WTC11 (cell line): ENCODE data around the gene PQBP1. TPM values are rescaled to one million over a fixed set of nuclear protein-coding genes. Genes with fewer than 3 reads are reported as not detected.

Experiments used
- ATAC-seq: fragments of 200-7000 bp; cut with Tn5 transposase; 2 replicates; pipeline ENCODE4 v1.10.0; 2021; ENCODE audit warnings: mild to moderate bottlenecking, moderate library complexity
- CTCF ChIA-PET: fragments of 300-600 bp; sonication (Branson Sonifier 250); formaldehyde crosslinking; loops from one replicate; lab custom pipeline; 2021; ENCODE audit warnings: antibody characterized with exemption; lab: Charles Lee
- POLR2A ChIA-PET: fragments of 350-600 bp; sonication (Branson Sonifier 250); formaldehyde crosslinking; loops from one replicate; lab custom pipeline; 2021; ENCODE audit warnings: antibody characterized with exemption; lab: Charles Lee
- DNase-seq: peaks from one replicate; pipeline ENCODE4 v3.0.0; 2021; ENCODE audit warnings: low spot score
- H3K27ac Mint-ChIP-seq: 2 replicates; pipeline ENCODE4 v1.8.0; 2021; ENCODE audit warnings: mixed read lengths
- H3K27me3 Mint-ChIP-seq: 2 replicates; pipeline ENCODE4 v1.8.0; 2021; ENCODE audit warnings: low read depth, mild to moderate bottlenecking, moderate library complexity, mixed read lengths
- H3K36me3 Mint-ChIP-seq: 2 replicates; pipeline ENCODE4 v1.8.0; 2021; ENCODE audit warnings: mixed read lengths
- H3K4me1 Mint-ChIP-seq: 2 replicates; pipeline ENCODE4 v1.8.0; 2022; ENCODE audit warnings: mixed read lengths
- H3K4me3 Mint-ChIP-seq: 2 replicates; pipeline ENCODE4 v1.8.0; 2021; ENCODE audit warnings: mild to moderate bottlenecking, moderate library complexity, mixed read lengths
- H3K9me3 Mint-ChIP-seq: 2 replicates; pipeline ENCODE4 v1.8.0; 2021; ENCODE audit warnings: mixed read lengths
- EMX1 ChIP-seq: fragments of 250-450 bp; sonication (Bioruptor Pico); IDR thresholded peaks from 2 replicates; pipeline ENCODE4 v1.8.0; 2021; ENCODE audit warnings: mild to moderate bottlenecking
- FOXJ3 ChIP-seq: sonication (generic); formaldehyde crosslinking; IDR thresholded peaks from 2 replicates; pipeline ENCODE4 v1.9.0; 2021; ENCODE audit warnings: missing genetic modification reagents, mild to moderate bottlenecking, borderline replicate concordance
- FOXP1 ChIP-seq: sonication (generic); formaldehyde crosslinking; IDR thresholded peaks from 2 replicates; pipeline ENCODE4 v1.8.0; 2022; ENCODE audit warnings: missing genetic modification reagents, mild to moderate bottlenecking, moderate library complexity, borderline replicate concordance
- GABPB1 ChIP-seq: sonication (generic); formaldehyde crosslinking; IDR thresholded peaks from 2 replicates; pipeline ENCODE4 v1.8.1; 2023; ENCODE audit warnings: mild to moderate bottlenecking, missing genetic modification reagents
- IRF1 ChIP-seq: sonication (generic); formaldehyde crosslinking; IDR thresholded peaks from 2 replicates; pipeline ENCODE4 v1.8.0; 2023; ENCODE audit warnings: missing genetic modification reagents
- MXD4 ChIP-seq: fragments of 250-450 bp; sonication (Bioruptor Pico); IDR thresholded peaks from 2 replicates; pipeline ENCODE4 v1.8.0; 2021; ENCODE audit warnings: mild to moderate bottlenecking, moderate library complexity, borderline replicate concordance
- MYBL2 ChIP-seq: sonication (generic); formaldehyde crosslinking; IDR thresholded peaks from 2 replicates; pipeline ENCODE4 v1.8.1; 2023; ENCODE audit warnings: mild to moderate bottlenecking, moderate library complexity, missing genetic modification reagents
- RORB ChIP-seq: fragments of 250-450 bp; sonication (Bioruptor Pico); IDR thresholded peaks from 2 replicates; pipeline ENCODE4 v1.9.0; 2021; ENCODE audit warnings: mild to moderate bottlenecking
- SOX15 ChIP-seq: fragments of 250-450 bp; sonication (Bioruptor Pico); IDR thresholded peaks from 2 replicates; pipeline ENCODE4 v1.9.0; 2021; ENCODE audit warnings: mild to moderate bottlenecking
- TCF7 ChIP-seq: sonication (generic); formaldehyde crosslinking; IDR thresholded peaks from 2 replicates; pipeline ENCODE4 v1.8.0; 2022; ENCODE audit warnings: mild to moderate bottlenecking, low read depth, missing genetic modification reagents, moderate library complexity
- TP53 ChIP-seq: sonication (generic); formaldehyde crosslinking; IDR thresholded peaks from 2 replicates; pipeline ENCODE4 v1.8.1; 2023; ENCODE audit warnings: mild to moderate bottlenecking, missing genetic modification reagents
- ZBTB21 ChIP-seq: sonication (generic); formaldehyde crosslinking; IDR thresholded peaks from 2 replicates; pipeline ENCODE4 v1.8.1; 2023; ENCODE audit warnings: mild to moderate bottlenecking, missing genetic modification reagents, borderline replicate concordance
- ZMAT4 ChIP-seq: fragments of 250-450 bp; sonication (Bioruptor Pico); IDR thresholded peaks from 2 replicates; pipeline ENCODE4 v1.9.0; 2021; ENCODE audit warnings: mild to moderate bottlenecking
- ZNF138 ChIP-seq: sonication (generic); formaldehyde crosslinking; conservative IDR thresholded peaks from 2 replicates; pipeline ENCODE4 v1.8.1; 2022; ENCODE audit warnings: mild to moderate bottlenecking, moderate library complexity, missing genetic modification reagents
- ZNF232 ChIP-seq: sonication (generic); formaldehyde crosslinking; IDR thresholded peaks from 2 replicates; pipeline ENCODE4 v1.8.0; 2022; ENCODE audit warnings: mild to moderate bottlenecking, missing genetic modification reagents
- ZNF263 ChIP-seq: sonication (generic); formaldehyde crosslinking; IDR thresholded peaks from 2 replicates; pipeline ENCODE4 v1.8.1; 2022; ENCODE audit warnings: low read depth, mild to moderate bottlenecking, moderate library complexity, missing genetic modification reagents
- ZNF416 ChIP-seq: fragments of 250-450 bp; sonication (Bioruptor Pico); IDR thresholded peaks from 2 replicates; pipeline ENCODE4 v1.9.0; 2021; ENCODE audit warnings: mild to moderate bottlenecking, inconsistent platforms
- ZNF512 ChIP-seq: sonication (generic); formaldehyde crosslinking; IDR thresholded peaks from 2 replicates; pipeline ENCODE4 v1.8.1; 2022; ENCODE audit warnings: missing genetic modification reagents, borderline replicate concordance
- ZSCAN18 ChIP-seq: fragments of 250-450 bp; sonication (Bioruptor Pico); IDR thresholded peaks from 2 replicates; pipeline ENCODE4 v2.1.2; 2022; ENCODE audit warnings: mild to moderate bottlenecking, moderate library complexity
- total RNA-seq: library from RNA; stranded (reverse); gene quantifications from 3 replicates; pipeline ENCODE4 v1.2.3, GENCODE V29; 2021
- TF ChIP-seq, protein P1 (sequence below): fragments of 250-450 bp; sonication (Bioruptor Pico); IDR thresholded peaks from 2 replicates; pipeline ENCODE4 v1.9.0; 2021; ENCODE audit warnings: mild to moderate bottlenecking, borderline replicate concordance
- TF ChIP-seq, protein P2 (sequence below): sonication (generic); formaldehyde crosslinking; IDR thresholded peaks from 2 replicates; pipeline ENCODE4 v1.8.1; 2023; ENCODE audit warnings: mild to moderate bottlenecking, missing genetic modification reagents, borderline replicate concordance

The PQBP1 gene
- total RNA-seq, 1 experiment from 2014 or later, result 79.4 TPM

- TF ChIP-seq ZNF138, result no peak
- no peak for TF ChIP-seq RORB (CRISPR knock-in tag)
- TF ChIP-seq ZBTB21 (CRISPR knock-in tag), result no peak
- TF ChIP-seq ZSCAN18, result no peak
- TF ChIP-seq IRF1 (CRISPR knock-in tag), result no peak
- no peak for TF ChIP-seq ZNF416 (CRISPR knock-in tag)
- no peak for TF ChIP-seq TCF7
- no peak for TF ChIP-seq ZMAT4 (CRISPR knock-in tag)
- no peak for TF ChIP-seq MYBL2 (CRISPR knock-in tag)
- no peak for TF ChIP-seq MXD4
- no peak for TF ChIP-seq TP53 (CRISPR knock-in tag)
- TF ChIP-seq, all 79 proteins: peak for 0
- Mint-ChIP-seq H3K4me3 (no peak overlapping the region), H3K9me3 (no peaks in the 10 kb centered on the region), H3K27ac (peak overlapping the region; percentile 27; the same call in 1 of the 2 replicates), H3K27me3 (no peaks in the 10 kb centered on the region), H3K4me1 (peaks cover 28% of the 10 kb centered on the region), H3K36me3 (peaks cover 14% of the 10 kb centered on the region)
- no peak for DNase-seq
- ATAC-seq, result no peak
- ChIA-PET POLR2A (interaction anchor here (0.6 kb wide), 1 partner anchor 16 kb away, joined by 4 read pairs; no protein-coding TSS in a partner anchor), CTCF (no interaction called here)
These were observed 45.2 kb downstream of the PQBP1 start for GRCh38 chrX:48942895-48943294.

GRCh38 chrX:48945517-48946348, 48.0 kb downstream of the PQBP1 start:
- Mint-ChIP-seq H3K27ac (peak overlapping the region; percentile 89), H3K36me3 (peaks cover 14% of the 10 kb centered on the region), H3K4me3 (no peak overlapping the region), H3K9me3 (no peaks in the 10 kb centered on the region), H3K4me1 (peaks cover 17% of the 10 kb centered on the region), H3K27me3 (no peaks in the 10 kb centered on the region)
- no peak for TF ChIP-seq EMX1 (CRISPR knock-in tag)
- no peak for TF ChIP-seq SOX15 (CRISPR knock-in tag)
- no peak for TF ChIP-seq GABPB1 (CRISPR knock-in tag)
- no peak for TF ChIP-seq ZNF232 (CRISPR knock-in tag)
- no peak for TF ChIP-seq IRF1 (CRISPR knock-in tag)
- TF ChIP-seq, protein P1, sequence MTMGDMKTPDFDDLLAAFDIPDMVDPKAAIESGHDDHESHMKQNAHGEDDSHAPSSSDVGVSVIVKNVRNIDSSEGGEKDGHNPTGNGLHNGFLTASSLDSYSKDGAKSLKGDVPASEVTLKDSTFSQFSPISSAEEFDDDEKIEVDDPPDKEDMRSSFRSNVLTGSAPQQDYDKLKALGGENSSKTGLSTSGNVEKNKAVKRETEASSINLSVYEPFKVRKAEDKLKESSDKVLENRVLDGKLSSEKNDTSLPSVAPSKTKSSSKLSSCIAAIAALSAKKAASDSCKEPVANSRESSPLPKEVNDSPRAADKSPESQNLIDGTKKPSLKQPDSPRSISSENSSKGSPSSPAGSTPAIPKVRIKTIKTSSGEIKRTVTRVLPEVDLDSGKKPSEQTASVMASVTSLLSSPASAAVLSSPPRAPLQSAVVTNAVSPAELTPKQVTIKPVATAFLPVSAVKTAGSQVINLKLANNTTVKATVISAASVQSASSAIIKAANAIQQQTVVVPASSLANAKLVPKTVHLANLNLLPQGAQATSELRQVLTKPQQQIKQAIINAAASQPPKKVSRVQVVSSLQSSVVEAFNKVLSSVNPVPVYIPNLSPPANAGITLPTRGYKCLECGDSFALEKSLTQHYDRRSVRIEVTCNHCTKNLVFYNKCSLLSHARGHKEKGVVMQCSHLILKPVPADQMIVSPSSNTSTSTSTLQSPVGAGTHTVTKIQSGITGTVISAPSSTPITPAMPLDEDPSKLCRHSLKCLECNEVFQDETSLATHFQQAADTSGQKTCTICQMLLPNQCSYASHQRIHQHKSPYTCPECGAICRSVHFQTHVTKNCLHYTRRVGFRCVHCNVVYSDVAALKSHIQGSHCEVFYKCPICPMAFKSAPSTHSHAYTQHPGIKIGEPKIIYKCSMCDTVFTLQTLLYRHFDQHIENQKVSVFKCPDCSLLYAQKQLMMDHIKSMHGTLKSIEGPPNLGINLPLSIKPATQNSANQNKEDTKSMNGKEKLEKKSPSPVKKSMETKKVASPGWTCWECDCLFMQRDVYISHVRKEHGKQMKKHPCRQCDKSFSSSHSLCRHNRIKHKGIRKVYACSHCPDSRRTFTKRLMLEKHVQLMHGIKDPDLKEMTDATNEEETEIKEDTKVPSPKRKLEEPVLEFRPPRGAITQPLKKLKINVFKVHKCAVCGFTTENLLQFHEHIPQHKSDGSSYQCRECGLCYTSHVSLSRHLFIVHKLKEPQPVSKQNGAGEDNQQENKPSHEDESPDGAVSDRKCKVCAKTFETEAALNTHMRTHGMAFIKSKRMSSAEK (CRISPR knock-in tag), result no peak
- TF ChIP-seq, protein P2, sequence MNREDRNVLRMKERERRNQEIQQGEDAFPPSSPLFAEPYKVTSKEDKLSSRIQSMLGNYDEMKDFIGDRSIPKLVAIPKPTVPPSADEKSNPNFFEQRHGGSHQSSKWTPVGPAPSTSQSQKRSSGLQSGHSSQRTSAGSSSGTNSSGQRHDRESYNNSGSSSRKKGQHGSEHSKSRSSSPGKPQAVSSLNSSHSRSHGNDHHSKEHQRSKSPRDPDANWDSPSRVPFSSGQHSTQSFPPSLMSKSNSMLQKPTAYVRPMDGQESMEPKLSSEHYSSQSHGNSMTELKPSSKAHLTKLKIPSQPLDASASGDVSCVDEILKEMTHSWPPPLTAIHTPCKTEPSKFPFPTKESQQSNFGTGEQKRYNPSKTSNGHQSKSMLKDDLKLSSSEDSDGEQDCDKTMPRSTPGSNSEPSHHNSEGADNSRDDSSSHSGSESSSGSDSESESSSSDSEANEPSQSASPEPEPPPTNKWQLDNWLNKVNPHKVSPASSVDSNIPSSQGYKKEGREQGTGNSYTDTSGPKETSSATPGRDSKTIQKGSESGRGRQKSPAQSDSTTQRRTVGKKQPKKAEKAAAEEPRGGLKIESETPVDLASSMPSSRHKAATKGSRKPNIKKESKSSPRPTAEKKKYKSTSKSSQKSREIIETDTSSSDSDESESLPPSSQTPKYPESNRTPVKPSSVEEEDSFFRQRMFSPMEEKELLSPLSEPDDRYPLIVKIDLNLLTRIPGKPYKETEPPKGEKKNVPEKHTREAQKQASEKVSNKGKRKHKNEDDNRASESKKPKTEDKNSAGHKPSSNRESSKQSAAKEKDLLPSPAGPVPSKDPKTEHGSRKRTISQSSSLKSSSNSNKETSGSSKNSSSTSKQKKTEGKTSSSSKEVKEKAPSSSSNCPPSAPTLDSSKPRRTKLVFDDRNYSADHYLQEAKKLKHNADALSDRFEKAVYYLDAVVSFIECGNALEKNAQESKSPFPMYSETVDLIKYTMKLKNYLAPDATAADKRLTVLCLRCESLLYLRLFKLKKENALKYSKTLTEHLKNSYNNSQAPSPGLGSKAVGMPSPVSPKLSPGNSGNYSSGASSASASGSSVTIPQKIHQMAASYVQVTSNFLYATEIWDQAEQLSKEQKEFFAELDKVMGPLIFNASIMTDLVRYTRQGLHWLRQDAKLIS (CRISPR knock-in tag), result no peak
- TF ChIP-seq ZNF263 (CRISPR knock-in tag), result no peak
- no peak for TF ChIP-seq FOXJ3 (CRISPR knock-in tag)
- no peak for TF ChIP-seq ZNF512 (CRISPR knock-in tag)
- no peak for TF ChIP-seq FOXP1 (CRISPR knock-in tag)
- DNase-seq (peak; percentile 49), ATAC-seq (peak; percentile 97)
- CTCF ChIA-PET, result interaction anchor here (0.6 to 1.4 kb wide), 6 partner anchors 26 to 105 kb away, joined by 3 to 6 read pairs (median 4); partner anchors contain the start of gene SLC35A2
- POLR2A ChIA-PET, result interaction anchor here (0.7 kb wide), 1 partner anchor 36 kb away, joined by 16 read pairs; no protein-coding TSS in a partner anchor
